Nephron progenitor cell (in vitro differentiated cells): ENCODE results near the gene DAB1.
A peak's percentile ranks its signal among the peaks of the same experiment; 100 is the strongest.

Experiments
- DNase-seq: peaks from one replicate; pipeline ENCODE4 v3.0.0; 2021
- H3K27ac Mint-ChIP-seq: 2 replicates; pipeline ENCODE4 v1.8.0; 2021; ENCODE audit warnings: mild to moderate bottlenecking, moderate library complexity, mixed read lengths
- H3K27me3 Mint-ChIP-seq: 2 replicates; pipeline ENCODE4 v1.8.0; 2021; ENCODE audit warnings: mild to moderate bottlenecking, low read depth, mixed read lengths; ENCODE audit not compliant: poor library complexity
- H3K36me3 Mint-ChIP-seq: 2 replicates; pipeline ENCODE4 v1.8.0; 2021; ENCODE audit warnings: low read depth, mixed read lengths
- H3K4me1 Mint-ChIP-seq: 2 replicates; pipeline ENCODE4 v1.8.0; 2021; ENCODE audit warnings: mixed read lengths
- H3K4me3 Mint-ChIP-seq: 2 replicates; pipeline ENCODE4 v1.8.0; 2021; ENCODE audit warnings: mild to moderate bottlenecking, moderate library complexity, mixed read lengths
- H3K9me3 Mint-ChIP-seq: 2 replicates; pipeline ENCODE4 v1.8.0; 2021; ENCODE audit warnings: mild to moderate bottlenecking, moderate library complexity, mixed read lengths
- TF ChIP-seq, protein P1 (sequence below): fragments of 200-600 bp; sonication (generic); IDR thresholded peaks from 2 replicates; pipeline ENCODE4 v1.5.0; 2021; ENCODE audit warnings: antibody characterized with exemption

Gene DAB1

DNA sequence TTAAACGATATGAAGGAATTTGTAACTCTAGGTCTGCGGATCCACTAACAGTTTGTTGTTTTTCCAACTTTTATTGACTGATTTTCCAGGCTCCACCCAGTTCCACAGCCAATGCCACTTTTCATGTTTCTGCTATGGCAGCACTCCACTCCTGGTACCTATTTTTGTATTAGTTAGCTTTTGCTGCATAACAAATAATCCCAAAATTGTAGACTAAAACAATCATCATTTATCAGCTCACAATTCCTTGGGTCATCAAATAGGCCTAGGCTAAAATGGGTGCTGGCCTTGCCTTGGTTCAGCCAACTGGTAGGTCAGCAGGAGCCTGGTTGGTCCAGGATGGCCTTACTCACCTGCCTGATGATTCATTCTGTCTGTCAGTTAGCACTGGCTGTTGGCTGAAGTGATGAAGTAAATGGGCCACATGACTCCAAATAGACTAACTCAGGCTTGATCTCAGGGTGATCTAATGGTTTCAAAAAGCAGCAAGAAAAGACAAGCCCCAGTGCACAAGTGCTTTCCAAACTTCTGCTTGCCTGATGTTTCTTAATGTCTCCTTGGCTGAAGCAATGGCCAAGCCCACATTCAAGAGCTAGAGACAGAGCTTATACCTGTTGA is 454.9 kb downstream of the DAB1 start:
- Mint-ChIP-seq H3K4me3 (no peak overlapping the region), H3K27ac (no peak overlapping the region), H3K27me3 (peaks cover 8% of the 10 kb centered on the region), H3K36me3 (no peaks in the 10 kb centered on the region), H3K9me3 (no peaks in the 10 kb centered on the region), H3K4me1 (peaks cover 5% of the 10 kb centered on the region)
- TF ChIP-seq, protein P1, sequence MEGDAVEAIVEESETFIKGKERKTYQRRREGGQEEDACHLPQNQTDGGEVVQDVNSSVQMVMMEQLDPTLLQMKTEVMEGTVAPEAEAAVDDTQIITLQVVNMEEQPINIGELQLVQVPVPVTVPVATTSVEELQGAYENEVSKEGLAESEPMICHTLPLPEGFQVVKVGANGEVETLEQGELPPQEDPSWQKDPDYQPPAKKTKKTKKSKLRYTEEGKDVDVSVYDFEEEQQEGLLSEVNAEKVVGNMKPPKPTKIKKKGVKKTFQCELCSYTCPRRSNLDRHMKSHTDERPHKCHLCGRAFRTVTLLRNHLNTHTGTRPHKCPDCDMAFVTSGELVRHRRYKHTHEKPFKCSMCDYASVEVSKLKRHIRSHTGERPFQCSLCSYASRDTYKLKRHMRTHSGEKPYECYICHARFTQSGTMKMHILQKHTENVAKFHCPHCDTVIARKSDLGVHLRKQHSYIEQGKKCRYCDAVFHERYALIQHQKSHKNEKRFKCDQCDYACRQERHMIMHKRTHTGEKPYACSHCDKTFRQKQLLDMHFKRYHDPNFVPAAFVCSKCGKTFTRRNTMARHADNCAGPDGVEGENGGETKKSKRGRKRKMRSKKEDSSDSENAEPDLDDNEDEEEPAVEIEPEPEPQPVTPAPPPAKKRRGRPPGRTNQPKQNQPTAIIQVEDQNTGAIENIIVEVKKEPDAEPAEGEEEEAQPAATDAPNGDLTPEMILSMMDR, result no peak
- no peak for DNase-seq

DNA sequence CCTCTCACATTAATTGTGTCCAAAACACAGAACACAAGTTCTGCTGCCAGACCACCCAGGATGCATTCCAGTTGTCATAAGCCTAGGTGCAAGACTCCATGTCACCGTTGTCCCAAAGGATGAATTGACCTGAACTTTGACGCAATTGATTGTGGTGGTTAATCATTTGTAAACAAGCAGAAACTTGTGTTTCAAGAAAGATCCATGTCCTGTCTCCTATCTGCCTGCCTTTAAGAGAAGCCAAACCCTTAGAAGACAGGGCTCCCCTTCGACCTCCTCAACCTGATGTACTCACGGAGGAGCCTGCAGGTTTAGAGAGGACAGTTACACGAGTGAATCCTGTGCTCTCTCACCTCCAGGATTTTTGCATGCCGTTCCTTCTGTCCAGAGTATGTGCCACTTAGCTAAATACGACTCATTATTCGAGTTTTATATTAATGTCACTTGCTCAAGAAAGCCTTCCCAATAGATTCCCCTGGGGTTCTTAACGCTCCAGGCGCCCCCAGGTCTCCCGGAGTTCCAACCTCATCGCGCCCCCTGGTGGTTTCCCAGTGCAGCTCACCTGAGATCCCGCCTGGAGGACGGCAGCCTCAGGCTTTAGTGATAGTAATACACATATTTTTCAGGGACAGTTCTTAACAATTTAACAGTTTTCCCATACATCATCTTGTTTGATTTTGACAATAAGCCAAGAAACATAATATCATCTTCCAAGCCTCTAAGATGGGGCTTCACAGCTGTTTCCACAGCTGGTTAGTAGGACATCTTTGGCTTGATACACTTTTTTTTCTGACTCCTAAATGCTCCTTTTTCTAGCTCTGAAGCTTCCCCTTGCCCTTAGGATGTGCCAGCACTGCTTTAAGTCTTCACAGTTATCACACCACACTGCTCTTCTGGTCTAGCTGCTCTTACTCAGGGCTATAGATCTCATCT is 455.7 kb downstream of the DAB1 start:
- H3K27ac Mint-ChIP-seq, result no peak overlapping the region
- peaks cover 5% of the 10 kb centered on the region for H3K4me1 Mint-ChIP-seq
- H3K27me3 Mint-ChIP-seq, result peaks cover 8% of the 10 kb centered on the region
- H3K36me3 Mint-ChIP-seq, result no peaks in the 10 kb centered on the region
- H3K9me3 Mint-ChIP-seq, result no peaks in the 10 kb centered on the region
- TF ChIP-seq, protein P1, result peak; percentile 72
- no peak overlapping the region for H3K4me3 Mint-ChIP-seq
- peak; percentile 69 for DNase-seq

- Mint-ChIP-seq H3K4me3 (no peak overlapping the region), H3K27me3 (peaks cover 1% of the 10 kb centered on the region), H3K36me3 (no peaks in the 10 kb centered on the region), H3K4me1 (peaks cover 5% of the 10 kb centered on the region), H3K9me3 (no peaks in the 10 kb centered on the region), H3K27ac (no peak overlapping the region)
- TF ChIP-seq, protein P1, result no peak
- no peak for DNase-seq
These were observed 456.5 kb downstream of the DAB1 start for GRCh38 chr1:56967355-56967754.

- Mint-ChIP-seq H3K4me1 (peaks cover 5% of the 10 kb centered on the region), H3K9me3 (no peaks in the 10 kb centered on the region)
These were observed 457.2 kb downstream of the DAB1 start for GRCh38 chr1:56966698-56966999.

GRCh38 chr1:56965916-56966697 is 457.8 kb downstream of the DAB1 start, which contains the start of gene C8B:
Gene C8B (minus strand): TSS chr1:56966015. CDS start chr1:56965948, 67 bp downstream.
- H3K36me3 Mint-ChIP-seq, result no peaks in the 10 kb centered on the region
- no peaks in the 10 kb centered on the region for H3K9me3 Mint-ChIP-seq
- H3K4me3 Mint-ChIP-seq, result no peak within 1 kb of the TSS
- no peak within 1 kb of the TSS for H3K27ac Mint-ChIP-seq
- no peak for DNase-seq
- peaks cover 5% of the 10 kb centered on the region for H3K4me1 Mint-ChIP-seq
- TF ChIP-seq, protein P1, result no peak
- H3K27me3 Mint-ChIP-seq, result peaks cover 3% of the 10 kb centered on the region

More at GRCh38 chr1:56966698-56966999, 457.2 kb downstream of the DAB1 start:
- Mint-ChIP-seq H3K36me3 (no peaks in the 10 kb centered on the region), H3K27ac (no peak overlapping the region), H3K27me3 (peaks cover 3% of the 10 kb centered on the region), H3K4me3 (no peak overlapping the region)
- TF ChIP-seq, protein P1, result no peak
- no peak for DNase-seq
